ENCODE data around the gene FLAD1.

Gene FLAD1

DNA sequence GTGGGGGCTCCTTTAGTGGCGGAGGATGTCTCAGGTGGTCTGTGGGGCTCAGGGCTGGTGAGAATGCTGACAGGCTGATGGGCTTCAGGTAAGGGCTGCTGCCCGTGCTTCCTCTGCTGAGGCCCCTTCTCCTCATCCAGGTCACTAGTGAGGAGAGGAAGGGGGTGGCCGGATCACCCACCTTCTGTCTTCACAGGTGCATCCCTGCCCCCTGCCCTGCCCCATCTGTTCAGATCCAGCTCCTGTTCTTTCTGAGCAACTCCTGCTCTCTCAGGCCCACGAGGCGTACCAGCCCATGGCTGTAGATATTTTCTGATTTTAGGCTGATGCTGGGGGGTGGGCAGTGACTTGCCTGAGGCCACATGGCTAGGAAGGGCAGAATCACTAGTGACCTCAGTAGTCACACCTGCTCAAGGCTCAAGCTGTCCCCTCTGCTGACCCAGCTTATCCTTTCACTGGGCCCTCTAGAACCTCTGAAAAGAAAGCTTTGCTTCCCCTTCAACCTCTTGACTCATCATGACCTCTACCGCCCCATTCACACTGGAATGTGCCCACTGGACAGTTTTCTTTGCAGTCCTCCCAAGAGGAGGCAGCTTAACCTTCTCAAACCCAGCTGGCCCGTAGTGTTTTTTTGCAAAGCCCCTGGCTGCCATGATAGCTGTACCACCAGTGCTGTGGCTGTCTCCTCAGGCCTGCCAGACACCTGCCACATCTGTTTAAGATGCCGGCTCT lies 35.6 kb downstream of the FLAD1 start:
- DNase-seq = peak in 2 of 3 donors; percentile 51 to 55

- DNase-seq = no peak
Observed at GRCh38 chr1:155019377-155020245, 36.5 kb downstream of the FLAD1 start.

- DNase-seq = no peak
Observed at GRCh38 chr1:155022136-155022926, 39.2 kb downstream of the FLAD1 start.

GRCh38 chr1:155022927-155023236 lies 39.7 kb downstream of the FLAD1 start:
- DNase-seq = no peak

DNA sequence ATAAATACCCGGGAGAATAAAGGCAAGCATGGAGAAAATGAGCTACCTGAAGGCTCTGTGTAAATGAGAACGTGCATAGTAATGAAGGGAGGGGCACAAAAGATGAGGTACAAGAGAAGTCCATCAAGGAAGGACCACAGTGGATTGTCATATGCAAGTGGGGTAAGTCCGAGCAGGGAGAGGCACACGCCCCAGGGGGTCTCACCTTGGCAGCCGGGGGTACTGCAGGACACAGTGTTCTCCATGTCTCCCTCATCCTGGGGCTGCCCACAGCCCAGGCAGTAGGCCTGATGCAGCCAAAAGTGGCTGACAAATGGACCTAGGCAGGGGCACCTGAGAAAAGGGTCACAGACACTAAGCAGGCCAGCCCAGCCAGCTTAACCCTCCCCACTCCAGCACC lies 40.5 kb downstream of the FLAD1 start:
- DNase-seq = no peak

DNA sequence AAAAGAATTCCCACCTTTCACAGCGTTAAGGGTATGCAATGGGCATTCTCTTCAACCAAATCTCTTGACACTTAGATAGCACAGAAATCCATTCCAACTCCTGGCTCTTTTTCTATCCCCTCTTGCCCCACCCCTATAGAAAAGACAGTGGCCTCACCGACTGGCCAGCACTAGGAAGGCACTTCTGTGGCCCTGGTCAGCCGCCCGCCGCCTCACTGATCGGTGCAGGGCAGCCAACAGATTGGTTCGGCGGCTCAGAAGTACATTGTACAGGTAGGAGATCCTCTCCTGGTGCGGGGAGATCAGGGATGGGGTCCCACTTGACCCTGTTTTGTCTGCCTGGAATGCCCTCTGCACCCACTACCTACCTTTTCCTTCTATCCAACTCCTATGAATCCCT lies 41.2 kb downstream of the FLAD1 start:
- no peak for DNase-seq

GRCh38 chr1:155026154-155026553 lies 43.0 kb downstream of the FLAD1 start:
- no peak for DNase-seq

GRCh38 chr1:155026588-155026987 lies 43.4 kb downstream of the FLAD1 start:
- no peak for DNase-seq

- no peak for DNase-seq
Observed at GRCh38 chr1:155029513-155030242, 46.5 kb downstream of the FLAD1 start.

DNA sequence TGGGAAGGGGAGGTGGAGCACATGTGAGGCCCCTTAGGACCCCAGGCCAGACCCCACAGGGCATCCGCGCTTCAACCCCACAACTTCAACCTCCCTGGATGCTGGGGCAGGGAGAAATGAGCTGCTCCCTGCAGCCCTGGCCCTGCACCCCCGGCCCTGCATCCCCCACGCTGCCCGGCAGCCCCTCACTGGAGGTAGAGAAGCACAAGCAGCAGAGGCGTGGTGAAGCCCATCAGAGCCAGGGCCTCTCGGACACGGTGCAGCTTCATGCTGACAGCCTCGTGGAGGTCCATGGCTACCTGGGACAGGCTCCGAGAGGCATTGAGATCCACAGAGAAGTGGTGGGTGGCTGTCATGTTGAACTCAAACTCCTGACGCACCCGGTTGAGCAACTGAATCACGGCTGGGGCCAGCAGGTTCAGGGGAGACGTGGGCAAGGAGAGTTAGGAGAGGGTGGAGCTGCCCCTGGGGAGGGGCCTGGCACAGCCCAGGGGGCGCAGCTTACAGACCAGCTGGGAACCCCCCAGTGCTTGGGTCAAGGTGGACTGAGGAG lies 47.2 kb downstream of the FLAD1 start:
- no peak for DNase-seq

GRCh38 chr1:155030899-155031298 lies 47.8 kb downstream of the FLAD1 start:
- no peak for DNase-seq

GRCh38 chr1:155032886-155033285 lies 49.7 kb downstream of the FLAD1 start:
- DNase-seq = no peak

GRCh38 chr1:155033524-155033923 lies 50.4 kb downstream of the FLAD1 start, which contains the start of the genes DCST1 and DCST2:
TSS of gene DCST1 (plus strand) at chr1:155033824. CDS start at chr1:155034037, 213 bp downstream.
TSS of gene DCST2 (minus strand) at chr1:155033781. CDS start at chr1:155033701, 80 bp downstream.
- no peak for DNase-seq

DNA sequence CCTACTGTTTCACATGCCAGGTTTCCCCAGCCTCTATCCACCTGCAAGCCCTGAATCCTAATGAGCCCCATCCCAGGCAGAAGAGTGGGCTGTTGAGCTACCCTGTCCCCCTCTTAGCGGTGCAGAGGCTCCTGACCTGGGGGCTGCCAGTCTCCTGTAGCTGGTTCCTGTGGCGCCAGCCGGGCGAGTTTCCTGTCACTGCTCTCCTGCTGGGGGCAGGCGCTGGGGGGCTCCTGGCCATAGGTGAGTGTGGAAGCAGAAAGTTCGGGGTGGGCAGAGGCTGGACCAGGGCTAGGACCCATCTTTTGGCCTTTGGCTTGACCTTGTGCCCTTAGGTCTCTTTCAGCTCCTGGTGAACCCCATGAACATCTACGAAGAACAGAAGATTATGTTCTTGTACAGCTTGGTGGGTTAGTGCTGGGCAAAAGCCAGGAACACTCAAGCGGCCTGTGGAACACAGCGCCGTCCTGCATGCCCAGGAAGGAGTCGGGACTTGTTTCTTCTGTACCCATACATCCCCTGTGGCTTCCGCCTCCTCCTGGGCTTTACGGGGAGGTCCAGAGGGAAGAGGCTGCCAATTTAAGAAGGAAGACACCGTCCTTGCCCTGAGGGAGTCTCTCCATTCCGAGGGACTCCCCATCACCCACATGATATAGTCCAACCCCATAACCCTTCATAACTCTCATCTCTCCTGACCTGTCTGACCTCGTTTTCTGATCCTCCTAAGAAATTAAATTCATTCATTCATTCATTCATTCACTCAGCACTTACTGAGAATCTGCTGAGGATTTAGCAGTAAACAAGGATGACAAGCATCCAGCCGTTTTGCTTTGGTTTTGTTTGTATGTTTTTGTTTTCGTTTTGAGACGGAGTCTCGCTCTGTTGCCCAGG lies 51.4 kb downstream of the FLAD1 start:
- no peak for DNase-seq

- peak; percentile 76 to 90 (median 86) for DNase-seq
Observed at GRCh38 chr1:155035936-155036335, 52.8 kb downstream of the FLAD1 start.

DNA sequence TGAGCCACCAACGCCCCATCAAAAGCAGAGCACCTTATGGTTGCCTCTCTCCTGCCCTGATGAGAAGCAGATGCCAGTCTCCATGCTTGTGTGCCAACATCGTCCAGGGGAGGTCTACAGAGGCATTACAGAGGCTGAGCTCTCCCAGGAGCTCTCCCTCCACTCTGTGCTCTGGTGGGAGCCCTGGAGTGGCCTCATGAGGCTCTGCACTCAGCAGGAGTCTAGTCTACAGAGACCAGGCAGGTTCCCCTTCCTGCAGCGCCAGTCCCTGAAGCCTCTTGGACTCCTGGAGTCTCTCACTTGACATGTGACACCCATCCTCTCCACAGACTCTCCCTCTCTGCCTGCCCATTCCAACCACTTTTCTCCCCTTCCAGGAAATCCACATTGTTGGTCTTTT lies 53.9 kb downstream of the FLAD1 start:
- DNase-seq = no peak

DNA sequence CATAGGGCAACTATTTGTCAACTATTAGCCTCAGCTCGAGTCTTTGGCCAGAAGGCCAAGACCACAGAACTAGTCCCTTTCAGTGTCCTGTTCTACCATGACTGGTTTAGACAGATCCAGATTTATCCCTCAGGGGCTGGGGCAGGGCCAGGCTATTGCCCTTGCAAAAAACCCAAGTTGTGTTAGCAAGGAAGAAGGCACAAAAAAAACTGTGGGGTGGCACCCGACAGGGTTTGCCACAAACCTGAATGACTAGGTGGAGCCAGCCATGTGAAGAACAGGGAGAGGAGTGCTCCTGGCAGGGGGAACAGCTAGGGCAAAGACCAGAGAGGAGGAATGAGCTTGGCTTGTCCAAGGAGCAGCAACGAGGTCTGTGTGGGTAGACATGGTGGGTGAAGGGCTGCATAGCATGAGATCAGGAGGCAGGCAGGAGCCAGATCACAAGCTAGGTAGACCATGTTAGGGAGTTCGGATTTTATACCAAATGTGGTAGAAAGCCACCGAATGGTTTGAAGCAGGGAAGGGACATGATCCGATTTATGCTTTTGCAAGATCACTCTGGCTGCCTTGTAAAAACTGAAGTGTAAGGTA lies 54.8 kb downstream of the FLAD1 start:
- DNase-seq = no peak

DNA sequence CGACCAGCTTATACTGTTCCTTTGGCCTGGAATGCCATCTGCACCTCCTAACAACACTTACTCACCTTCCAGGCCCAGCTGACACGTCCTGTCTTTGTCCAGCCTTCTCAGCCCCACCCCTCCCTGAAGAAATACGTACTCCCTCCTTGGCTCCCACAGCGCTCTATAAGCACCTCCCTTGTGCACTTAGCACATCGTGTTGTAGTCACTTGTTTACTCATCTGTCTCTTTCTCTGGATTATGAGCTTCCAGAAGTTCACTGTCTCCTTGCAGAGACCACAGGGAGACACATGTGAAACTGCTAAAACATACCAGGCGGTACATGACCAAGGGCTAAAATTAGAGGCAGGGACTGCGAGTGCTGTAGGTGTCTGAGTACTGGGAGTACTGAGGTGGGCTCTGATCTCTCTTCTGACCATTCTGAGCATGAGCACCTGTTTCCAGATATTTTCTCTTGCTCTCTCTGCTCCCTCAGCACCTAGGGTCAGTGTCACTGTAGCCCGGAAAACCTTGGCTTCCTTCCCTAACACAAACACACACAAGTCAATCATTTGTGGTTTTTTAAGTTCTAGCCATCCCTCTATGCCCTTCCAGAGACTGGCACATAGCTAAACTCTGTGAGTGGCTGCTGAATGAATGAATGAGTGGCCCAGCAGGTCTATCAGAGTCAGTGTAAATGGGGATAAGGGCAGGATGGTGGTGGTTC lies 55.6 kb downstream of the FLAD1 start:
- peak; percentile 25 to 45 (median 28) for DNase-seq

DNA sequence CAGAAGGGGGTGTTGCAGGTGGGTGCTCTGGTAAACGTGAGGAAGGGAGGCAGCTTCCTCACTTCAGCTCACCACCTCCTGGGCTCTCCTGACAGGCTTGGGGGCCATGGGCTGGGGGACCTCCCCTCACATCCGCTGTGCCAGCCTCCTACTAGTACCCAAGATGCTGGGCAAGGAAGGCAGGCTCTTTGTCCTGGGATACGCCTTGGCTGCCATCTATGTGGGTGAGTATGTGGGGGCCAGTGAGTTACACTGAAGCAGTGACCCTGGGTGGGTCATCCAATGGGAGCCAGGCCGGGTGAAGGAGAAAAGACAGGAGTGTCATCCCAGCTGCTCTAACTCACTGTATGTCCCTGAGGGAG lies 56.1 kb downstream of the FLAD1 start:
- DNase-seq = no peak

Measured in suppressor macrophage treated with lipopolysaccharide for 1 hour (primary cell).